Stimulated activated CD4-positive, alpha-beta T cell treated with anti-CD3 and anti-CD28 coated beads, Interleukin-4, amount 100 ng/mL, for 48 hours (primary cell): Measurements from ENCODE around the gene DOCK7.
"Not testable (repeated sequence)": the region's sequence is repeated elsewhere in the genome, so short reads cannot be mapped to it uniquely, and the experiment has no call there.

Source experiments
- DNase-seq, 2 donors: peaks; one replicate each; pipeline ENCODE4 v3.0.0-alpha.2; 2020; ENCODE audit warnings: low read depth in 2 of 2

DOCK7 gene

GRCh38 chr1:62529227-62529626 lies 159.0 kb downstream of the DOCK7 start:
- no peak for DNase-seq

- no peak for DNase-seq
These were observed 160.2 kb downstream of the DOCK7 start for GRCh38 chr1:62528015-62528414.

- not testable (repeated sequence) for DNase-seq
These were observed 160.8 kb downstream of the DOCK7 start for GRCh38 chr1:62527346-62527745.

GRCh38 chr1:62523860-62524259 lies 164.3 kb downstream of the DOCK7 start:
- DNase-seq, result no peak

- no peak for DNase-seq
These were observed 171.6 kb downstream of the DOCK7 start for GRCh38 chr1:62516600-62516999.

- no peak for DNase-seq
These were observed 173.3 kb downstream of the DOCK7 start for GRCh38 chr1:62514746-62515423.

GRCh38 chr1:62513013-62513412 lies 175.2 kb downstream of the DOCK7 start:
- no peak for DNase-seq

GRCh38 chr1:62509028-62509427 lies 179.2 kb downstream of the DOCK7 start:
- DNase-seq, result no peak

GRCh38 chr1:62508187-62508758 lies 179.9 kb downstream of the DOCK7 start:
- no peak for DNase-seq

- no peak for DNase-seq
These were observed 188.0 kb downstream of the DOCK7 start for GRCh38 chr1:62500210-62500609.

GRCh38 chr1:62494137-62494536 lies 194.0 kb downstream of the DOCK7 start:
- DNase-seq, result no peak

- DNase-seq, result no peak
These were observed 194.5 kb downstream of the DOCK7 start for GRCh38 chr1:62493656-62494055.

GRCh38 chr1:62492521-62492920 lies 195.7 kb downstream of the DOCK7 start:
- DNase-seq, result no peak

- DNase-seq, result no peak
These were observed 200.2 kb downstream of the DOCK7 start for GRCh38 chr1:62487956-62488355.

GRCh38 chr1:62484824-62485468 lies 203.2 kb downstream of the DOCK7 start:
- DNase-seq, result no peak

GRCh38 chr1:62481681-62482080 lies 206.5 kb downstream of the DOCK7 start:
- DNase-seq, result no peak

GRCh38 chr1:62476525-62477219 lies 211.5 kb downstream of the DOCK7 start:
- DNase-seq, result no peak

- no peak for DNase-seq
These were observed 221.1 kb downstream of the DOCK7 start for GRCh38 chr1:62467092-62467491.

GRCh38 chr1:62462370-62462769 lies 225.8 kb downstream of the DOCK7 start:
- no peak for DNase-seq

- no peak for DNase-seq
These were observed 230.2 kb downstream of the DOCK7 start for GRCh38 chr1:62457955-62458354.

GRCh38 chr1:62452951-62453350 lies 235.2 kb downstream of the DOCK7 start:
- DNase-seq, result no peak

- DNase-seq, result no peak
These were observed 237.9 kb downstream of the DOCK7 start for GRCh38 chr1:62450301-62450700.
